Pancreas (tissue), 10 donors: ENCODE data around the gene UBL4A. TPM values are rescaled to one million over a fixed set of nuclear protein-coding genes. Genes with fewer than 3 reads are reported as not detected.

ENCODE experiments used
- ATAC-seq, 4 donors: fragments of 200-7000 bp; cut with Tn5 transposase; one replicate each; pipeline versions ENCODE4 v1.8.0 to v1.9.1; 2020; ENCODE audit warnings: mild to moderate bottlenecking in 4 of 4, moderate library complexity in 4 of 4
- DNase-seq, 6 donors: peaks; one replicate each; pipeline ENCODE4 v3.0.0-alpha.2; 2020
- FAIRE-seq: peaks from 2 replicates; lab custom pipeline; 2012; peaks lifted over from hg19 to GRCh38; lab: Jason Lieb, UNC
- H3K27ac ChIP-seq, 4 donors: fragments of 200-600 bp; sonication (generic); 1 replicate in 3 of 4; 2 replicates in 1 of 4; pipeline versions ENCODE4 v1.5.0 to v1.8.0; 2020
- H3K27me3 ChIP-seq, 4 donors: fragments of 200-600 bp; one replicate each; pipeline ENCODE4 v1.8.0; 2021
- H3K36me3 ChIP-seq, 3 donors: fragments of 200-600 bp; sonication (generic) in 1 of 3; one replicate each; pipeline versions ENCODE4 v1.5.0 to v1.8.0; 2020 to 2021
- H3K4me1 ChIP-seq, 3 donors: fragments of 200-600 bp; one replicate each; pipeline ENCODE4 v1.8.0; 2021
- H3K4me3 ChIP-seq, 4 donors: fragments of 200-600 bp; sonication (generic) in 2 of 4; one replicate each; pipeline versions ENCODE4 v1.5.0 to v1.8.0; 2020 to 2021
- H3K9me3 ChIP-seq, 4 donors: fragments of 200-600 bp; one replicate each; pipeline ENCODE4 v1.8.0; 2021
- CTCF ChIP-seq, 4 donors: fragments of 200-600 bp; sonication (generic) in 3 of 4; IDR thresholded peaks; one replicate each; pipeline versions ENCODE4 v1.5.0 to v1.8.0; 2021; ENCODE audit warnings: antibody characterized with exemption in 4 of 4
- whole genome bisulfite sequencing, 2 donors: extraction: QIAGEN DNeasy Blood & Tissue Kit; methylation state at CpG; one replicate each; pipeline ENCODE4 v1.1.7; 2013; 5-methylcytosine and 5-hydroxymethylcytosine counted together
- intact Hi-C, 3 donors: fragments of 100-400 bp; cut with DNase I; formaldehyde crosslinking; loops; one replicate each; pipeline versions ENCODE4 v1.11.1 to v1.14.2; 2022
- polyA plus RNA-seq, 2 donors: library from polyadenylated mRNA; stranded (reverse); fragments of 200-250 nt; gene quantifications; one replicate each; pipeline ENCODE4 v1.2.3, GENCODE V29; 2013
- total RNA-seq, 6 donors: library from RNA; stranded (reverse); fragmentation: NEBNext Ultra II Directional in 4 of 6; extraction: Animal tissue kit (Norgen Biotek cat#: 25700) in 4 of 6; gene quantifications; one replicate each; pipeline versions ENCODE4 v1.2.1 to v1.2.4, GENCODE V29; 2021 to 2023
- donor health status: healthy with polysubstance abuse.
- donor health status: DM: no; HTN: no; CAD: no; lungs with moderate emphysema.
- donor health status: DM: no; HTN: no; CAD: no.
- donor health status: control.
- donor health status: control.
- donor health status: Bipolar disorder and iron deficiency.
- donor health status: DM: yes; HTN: yes; CAD: no.
- donor health status: DM: no; HTN: no; CAD: no.
- donor health status: DM: no; HTN: no; CAD: no.
- donor health status: DM: yes; HTN: yes; CAD: no.

UBL4A gene
- total and polyA plus RNA-seq, 8 donors, result 13.6 to 32.2 (median 20.9) TPM

GRCh38 chrX:154484255-154485149, 1.9 kb downstream of the UBL4A start:
- no peak for TF ChIP-seq CTCF (IDR thresholded peaks at IDR 0.05)
- WGBS, 2 donors, result 79 to 80% methylated on average over 16 of the region's 16 CpGs

GRCh38 chrX:154483325-154483724, 3.1 kb downstream of the UBL4A start:
- no peak for DNase-seq
- peaks cover 0 to 3% (median 0%) of the 10 kb centered on the region in 3 donors for H3K4me1 ChIP-seq
- intact Hi-C loops, result no loop called here
- no peaks in the 10 kb centered on the region for H3K9me3 ChIP-seq
- H3K27me3 ChIP-seq, result no peaks in the 10 kb centered on the region
- no peaks in the 10 kb centered on the region for H3K36me3 ChIP-seq
- TF ChIP-seq CTCF (IDR thresholded peaks at IDR 0.05), result no peak
- FAIRE-seq, result no peak
- H3K27ac ChIP-seq, result no peak overlapping the region
- 75 to 76% methylated on average over 7 of the region's 7 CpGs for WGBS, 2 donors
- H3K4me3 ChIP-seq, result no peak overlapping the region
- no peak for ATAC-seq

More at GRCh38 chrX:154484255-154485149, 1.9 kb downstream of the UBL4A start:
- ATAC-seq, result no peak
- no peaks in the 10 kb centered on the region for H3K9me3 ChIP-seq
- peak in 1 of 6 donors; percentile 64 for DNase-seq
- H3K27me3 ChIP-seq, result no peaks in the 10 kb centered on the region
- H3K27ac ChIP-seq, result no peak overlapping the region
- FAIRE-seq, result no peak
- H3K4me3 ChIP-seq, result no peak overlapping the region
- H3K4me1 ChIP-seq, result peaks cover 0 to 5% (median 0%) of the 10 kb centered on the region in 3 donors
- no peaks in the 10 kb centered on the region for H3K36me3 ChIP-seq
- intact Hi-C loops, result no loop called here

- ATAC-seq, result no peak
- Histone ChIP-seq H3K27me3 (no peaks in the 10 kb centered on the region), H3K36me3 (no peaks in the 10 kb centered on the region), H3K4me1 (no peaks in the 10 kb centered on the region), H3K9me3 (no peaks in the 10 kb centered on the region), H3K4me3 (no peak overlapping the region), H3K27ac (no peak overlapping the region)
- intact Hi-C loops, result no loop called here
- no peak for DNase-seq
- TF ChIP-seq CTCF (IDR thresholded peaks at IDR 0.05), result no peak
- WGBS, 2 donors, result 65 to 74% methylated on average over 7 of the region's 7 CpGs
- no peak for FAIRE-seq
Measured at GRCh38 chrX:154482786-154483185, 3.6 kb downstream of the UBL4A start.

GRCh38 chrX:154481911-154482601, 4.4 kb downstream of the UBL4A start:
- TF ChIP-seq CTCF (IDR thresholded peaks at IDR 0.05), result no peak
- FAIRE-seq (no peak), ATAC-seq (no peak), DNase-seq (peak in 1 of 6 donors; percentile 58)
- H3K4me1 ChIP-seq, result no peaks in the 10 kb centered on the region
- WGBS, 2 donors, result 68 to 77% methylated on average over 14 of the region's 14 CpGs
- intact Hi-C loops, result no loop called here
- no peaks in the 10 kb centered on the region for H3K36me3 ChIP-seq
- no peaks in the 10 kb centered on the region for H3K27me3 ChIP-seq
- H3K4me3 ChIP-seq, result no peak overlapping the region
- no peaks in the 10 kb centered on the region for H3K9me3 ChIP-seq
- H3K27ac ChIP-seq, result no peak overlapping the region
